DOHH2 (cell line): Measurements from ENCODE around the gene FPR2.

Experiments
- EZH2phosphoT487 ChIP-seq: fragments of 200-600 bp; sonication (generic); IDR thresholded peaks from 2 replicates; pipeline ENCODE4 v1.6.1; 2017; ENCODE audit warnings: borderline replicate concordance, mild to moderate bottlenecking, antibody characterized with exemption, low read length, moderate library complexity, mixed read lengths
- TF ChIP-seq, protein P1 (sequence below): fragments of 200-600 bp; sonication (generic); IDR thresholded peaks from one replicate; pipeline ENCODE4 v1.5.1; 2014; ENCODE audit warnings: antibody characterized with exemption, mild to moderate bottlenecking, low read depth, low read length; ENCODE audit not compliant: poor library complexity, severe bottlenecking

DNA sequence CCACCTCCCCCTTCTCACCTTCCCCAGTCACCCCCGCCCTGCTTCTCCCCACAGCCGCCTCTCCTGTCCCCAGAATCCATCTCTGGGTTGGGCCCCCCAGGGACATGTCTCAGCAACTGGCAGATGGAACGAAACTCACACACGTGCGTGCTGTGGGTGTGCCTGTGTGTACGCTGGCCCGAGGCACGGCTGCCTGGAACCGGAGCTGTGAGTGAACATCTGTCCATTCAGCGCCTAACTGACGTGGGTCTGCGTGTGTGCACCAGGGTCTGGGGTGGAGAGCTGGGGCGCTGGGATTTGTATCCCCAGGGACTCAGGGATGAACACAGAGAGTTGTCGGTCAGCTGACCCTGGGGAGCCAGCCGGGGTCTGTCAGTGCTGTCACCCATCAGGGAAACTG is 36.4 kb upstream of the FPR2 start:
- TF ChIP-seq, protein P1, sequence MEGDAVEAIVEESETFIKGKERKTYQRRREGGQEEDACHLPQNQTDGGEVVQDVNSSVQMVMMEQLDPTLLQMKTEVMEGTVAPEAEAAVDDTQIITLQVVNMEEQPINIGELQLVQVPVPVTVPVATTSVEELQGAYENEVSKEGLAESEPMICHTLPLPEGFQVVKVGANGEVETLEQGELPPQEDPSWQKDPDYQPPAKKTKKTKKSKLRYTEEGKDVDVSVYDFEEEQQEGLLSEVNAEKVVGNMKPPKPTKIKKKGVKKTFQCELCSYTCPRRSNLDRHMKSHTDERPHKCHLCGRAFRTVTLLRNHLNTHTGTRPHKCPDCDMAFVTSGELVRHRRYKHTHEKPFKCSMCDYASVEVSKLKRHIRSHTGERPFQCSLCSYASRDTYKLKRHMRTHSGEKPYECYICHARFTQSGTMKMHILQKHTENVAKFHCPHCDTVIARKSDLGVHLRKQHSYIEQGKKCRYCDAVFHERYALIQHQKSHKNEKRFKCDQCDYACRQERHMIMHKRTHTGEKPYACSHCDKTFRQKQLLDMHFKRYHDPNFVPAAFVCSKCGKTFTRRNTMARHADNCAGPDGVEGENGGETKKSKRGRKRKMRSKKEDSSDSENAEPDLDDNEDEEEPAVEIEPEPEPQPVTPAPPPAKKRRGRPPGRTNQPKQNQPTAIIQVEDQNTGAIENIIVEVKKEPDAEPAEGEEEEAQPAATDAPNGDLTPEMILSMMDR = no peak
- TF ChIP-seq EZH2phosphoT487 = no peak
